HT-29 (cell line): ENCODE data around the gene CCDC68. TPM values are rescaled to one million over a fixed set of nuclear protein-coding genes. Genes with fewer than 3 reads are reported as not detected.
"Not testable (repeated sequence)": the region's sequence is repeated elsewhere in the genome, so short reads cannot be mapped to it uniquely, and the experiment has no call there.

Experiments used
- DNase-seq: peaks from one replicate; pipeline ENCODE4 v3.0.0-alpha.2; 2015; ENCODE audit warnings: low spot score
- total RNA-seq: library from RNA; depleted of rRNA; stranded (reverse); fragments of >200 nt; shearing (Covaris generic); gene quantifications from 2 replicates; pipeline ENCODE4 v1.2.3, GENCODE V29; 2014; rRNA removed

Gene CCDC68
- total RNA-seq, result 1.1 TPM in 2 replicates

GRCh38 chr18:54958704-54959625, at the start of gene CCDC68:
Gene CCDC68, minus strand, starts transcription at chr18:54959461. Its CDS starts 16,670 bp downstream, at chr18:54942791.
- peak; percentile 60 for DNase-seq

GRCh38 chr18:55007602-55008001, 48.3 kb upstream of the CCDC68 start:
- no peak for DNase-seq

DNA sequence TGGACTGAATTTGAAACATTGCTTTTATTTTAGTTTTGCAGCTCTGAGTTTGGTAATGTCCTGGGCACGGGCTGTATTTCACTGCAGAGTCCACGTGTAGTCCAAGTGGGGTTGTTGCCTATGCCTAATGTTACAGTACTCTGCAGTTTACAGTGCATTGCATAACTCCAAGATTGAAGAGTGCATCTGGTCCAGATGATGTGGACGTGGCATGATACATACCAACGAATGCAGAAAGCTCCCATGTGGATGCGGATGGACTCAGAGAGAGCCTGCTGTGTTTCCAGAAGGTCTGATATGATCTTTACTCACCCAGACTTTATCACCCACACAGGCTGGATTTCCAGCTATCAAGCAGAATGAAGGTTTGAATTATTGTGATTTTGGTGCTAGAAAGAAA, 44.4 kb upstream of the CCDC68 start:
- DNase-seq, result no peak

- no peak for DNase-seq
Measured at GRCh38 chr18:55002261-55002660, 43.0 kb upstream of the CCDC68 start.

DNA sequence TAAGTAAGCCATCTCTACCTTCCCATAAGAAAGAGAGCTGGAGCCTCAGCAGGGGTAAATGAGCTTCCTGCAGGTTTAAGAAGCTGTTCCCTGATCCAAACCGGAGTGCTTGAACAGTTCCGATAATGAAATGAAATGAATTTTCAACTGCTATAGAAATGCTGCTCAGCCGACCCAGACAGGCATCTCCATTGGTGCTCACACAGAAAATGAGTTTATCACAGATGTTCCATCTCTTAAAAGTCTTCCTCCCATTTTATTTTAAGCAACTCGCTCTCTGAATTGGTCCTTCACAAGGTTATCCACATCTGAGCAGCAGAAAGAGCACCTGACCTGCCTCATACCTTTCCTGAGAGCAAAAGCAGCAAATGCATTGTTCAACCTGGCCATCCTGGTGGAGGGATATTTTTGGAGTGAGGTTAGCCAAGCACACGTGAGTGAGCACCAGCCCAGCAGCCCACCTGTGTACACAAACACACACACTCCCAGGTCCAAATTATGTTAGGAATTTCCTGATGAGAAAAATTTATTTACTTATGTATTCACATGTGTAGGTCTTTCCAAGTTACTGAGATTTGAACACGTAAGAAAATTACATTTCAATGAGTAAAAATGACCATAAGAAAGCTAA, 42.2 kb upstream of the CCDC68 start:
- DNase-seq, result no peak

GRCh38 chr18:55000529-55000928, 41.3 kb upstream of the CCDC68 start:
- DNase-seq, result no peak

- no peak for DNase-seq
Measured at GRCh38 chr18:54999016-54999415, 39.8 kb upstream of the CCDC68 start.

- no peak for DNase-seq
Measured at GRCh38 chr18:54995421-54996143, 36.3 kb upstream of the CCDC68 start.

DNA sequence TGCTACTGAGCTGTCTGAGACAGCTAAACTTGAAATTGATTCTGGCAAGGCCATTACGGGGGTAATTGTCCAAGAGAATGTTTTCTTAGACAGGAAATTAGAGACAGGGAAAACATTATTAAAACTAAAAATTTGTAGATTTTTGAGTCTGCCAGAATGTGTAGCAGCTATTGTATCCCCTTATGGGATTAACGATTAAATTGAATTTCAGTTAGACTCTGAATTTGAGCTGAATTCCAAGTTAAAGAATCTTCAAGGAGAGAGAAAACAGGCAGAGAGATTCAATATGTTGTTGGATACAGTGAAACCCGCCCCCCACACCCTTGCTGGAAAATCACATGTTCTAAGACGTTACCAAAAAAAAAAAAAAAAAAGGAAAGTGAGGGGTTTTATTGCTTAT, 32.7 kb upstream of the CCDC68 start:
- no peak for DNase-seq

GRCh38 chr18:54984908-54985307, 25.6 kb upstream of the CCDC68 start:
- no peak for DNase-seq

- DNase-seq, result no peak
Measured at GRCh38 chr18:54983791-54984190, 24.5 kb upstream of the CCDC68 start.

DNA sequence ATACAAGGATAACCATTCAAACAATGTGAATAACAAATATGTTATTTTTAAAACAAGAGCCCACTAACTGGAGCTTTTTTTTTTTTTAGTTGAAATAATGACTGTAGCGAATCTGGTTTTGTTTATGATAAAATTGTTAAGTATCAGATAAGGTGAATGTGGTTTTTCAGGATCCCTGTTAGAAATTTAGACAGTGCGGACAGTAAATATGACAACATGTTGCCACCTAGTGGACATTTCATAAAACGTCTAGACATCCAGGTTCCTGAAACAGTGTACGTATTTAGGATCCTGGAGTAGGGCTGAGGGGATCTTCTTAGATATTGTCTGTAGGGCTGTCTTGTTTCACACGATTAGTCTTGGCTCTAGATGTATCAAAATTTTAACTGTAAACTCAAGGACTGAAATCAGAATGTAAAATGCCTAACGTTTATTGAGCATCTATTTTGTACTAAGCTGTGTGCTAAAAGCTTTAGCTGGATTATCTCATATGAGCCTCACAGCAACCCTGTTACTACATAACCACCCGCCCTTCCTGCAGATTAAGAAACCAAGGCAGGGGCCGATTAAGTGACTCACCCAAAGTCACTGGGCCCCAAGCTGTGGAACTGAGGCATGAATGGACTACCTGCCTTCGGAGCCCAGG, 23.9 kb upstream of the CCDC68 start:
- peak; percentile 66 for DNase-seq

DNA sequence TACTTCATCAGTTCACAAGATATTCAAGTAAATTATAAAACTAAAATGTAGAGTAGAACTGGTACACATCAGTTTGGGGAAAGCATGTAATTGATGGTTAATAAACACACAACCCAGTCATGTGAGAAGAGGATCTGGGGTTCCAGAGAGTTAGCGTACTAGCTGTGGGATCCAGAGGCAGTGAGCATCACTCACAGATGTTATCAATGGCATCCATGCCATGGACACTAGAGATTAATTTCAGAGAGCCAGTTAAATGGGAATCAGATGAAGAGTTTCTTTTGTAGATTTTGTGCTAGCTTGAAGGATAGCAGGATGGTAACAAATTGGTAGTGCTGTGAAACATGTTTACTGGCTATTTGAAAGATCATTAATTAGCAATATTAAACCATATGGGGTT, 21.8 kb upstream of the CCDC68 start:
- no peak for DNase-seq

GRCh38 chr18:54975598-54975997, 16.3 kb upstream of the CCDC68 start:
- DNase-seq, result no peak

DNA sequence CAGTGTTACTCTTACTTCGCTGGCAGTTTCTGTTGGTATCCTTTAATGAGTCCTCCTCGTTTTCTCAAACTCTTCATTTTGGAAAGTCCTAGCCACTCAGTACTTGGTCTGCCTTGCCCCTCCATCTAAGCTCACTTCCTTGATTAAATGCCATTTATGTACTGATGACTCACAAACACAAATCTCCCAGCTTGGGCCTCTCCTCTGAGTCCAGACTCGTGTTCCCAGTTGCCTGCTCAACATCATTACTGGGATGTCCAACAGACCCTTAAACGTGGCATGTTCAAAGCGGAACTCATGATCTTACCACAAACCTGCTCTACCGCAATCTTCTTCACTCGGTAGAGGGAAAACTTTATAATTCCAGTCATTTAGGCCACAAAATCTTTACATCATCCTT, 13.8 kb upstream of the CCDC68 start:
- DNase-seq, result no peak

GRCh38 chr18:54968807-54969206, 9.5 kb upstream of the CCDC68 start:
- no peak for DNase-seq

- not testable (repeated sequence) for DNase-seq
Measured at GRCh38 chr18:54968237-54968636, 9.0 kb upstream of the CCDC68 start.

DNA sequence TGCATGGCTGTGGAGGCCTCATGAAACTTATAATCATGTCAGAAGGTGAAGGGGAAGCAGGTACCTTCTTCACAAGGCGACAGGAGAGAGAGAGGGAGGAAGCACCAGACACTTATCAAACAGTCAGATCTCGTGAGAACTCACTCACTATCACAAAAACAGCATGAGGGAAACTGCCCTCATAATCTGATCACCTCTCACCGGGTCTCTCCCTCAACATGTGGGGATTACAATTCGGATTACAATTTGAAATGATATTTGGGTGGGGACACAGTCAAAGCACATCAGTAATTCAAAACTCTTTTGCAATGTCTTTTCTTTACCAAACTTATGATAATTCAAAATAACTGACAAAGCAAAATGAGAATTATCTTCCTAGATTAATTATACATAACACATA, 8.5 kb upstream of the CCDC68 start:
- no peak for DNase-seq

DNA sequence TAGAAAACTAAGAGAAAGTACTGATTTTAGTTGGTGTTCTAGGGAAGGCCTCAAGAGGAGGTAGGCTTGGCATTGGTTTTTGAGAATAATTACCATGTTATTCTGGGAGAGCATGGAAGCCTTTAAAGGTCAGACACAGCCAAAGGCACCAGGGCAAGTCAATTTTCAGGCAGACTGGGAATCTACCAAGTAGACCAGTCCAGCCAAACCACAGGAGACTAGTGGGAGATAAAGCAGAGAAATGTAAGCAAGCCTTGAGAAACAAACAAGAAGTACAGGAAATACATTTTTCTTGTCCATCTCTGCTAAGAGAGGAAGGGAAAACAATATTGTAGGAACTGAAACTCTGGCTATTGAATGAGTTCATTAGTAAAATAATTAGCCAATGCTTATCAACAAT, 5.5 kb upstream of the CCDC68 start:
- DNase-seq, result no peak

GRCh38 chr18:54962919-54963645, 3.8 kb upstream of the CCDC68 start:
- DNase-seq, result no peak

- DNase-seq, result no peak
Measured at GRCh38 chr18:54961868-54962267, 2.6 kb upstream of the CCDC68 start.
